ENCODE results near the gene ZC2HC1B. TPM values are rescaled to one million over a fixed set of nuclear protein-coding genes. Genes with fewer than 3 reads are reported as not detected.
"Not testable (repeated sequence)": the region's sequence is repeated elsewhere in the genome, so short reads cannot be mapped to it uniquely, and the experiment has no call there.

Gene ZC2HC1B
- total RNA-seq, 1 donor from 2014 or later = not detected

GRCh38 chr6:143845033-143845432, 19.2 kb upstream of the ZC2HC1B start:
- H3K79me2 ChIP-seq (ENCODE audit: insufficient read depth, low read length) = peaks cover 64% of the 10 kb centered on the region
- H3K9ac ChIP-seq (ENCODE audit: low read length) = no peak overlapping the region
- no peak overlapping the region for H2AFZ ChIP-seq (ENCODE audit: low read depth, low read length)
- peaks cover 48% of the 10 kb centered on the region for H3K36me3 ChIP-seq (ENCODE audit: insufficient read depth, low read length)
- H3K4me1 ChIP-seq (ENCODE audit: insufficient read depth, low read length) = peaks cover 9% of the 10 kb centered on the region
- FAIRE-seq (no peak), DNase-seq (ENCODE audit: low read depth) (no peak)
- TF ChIP-seq EZH2 (IDR thresholded peaks at IDR 0.05; ENCODE audit: insufficient read depth, low read length) (no peak), CTCF (IDR thresholded peaks at IDR 0.05; ENCODE audit: insufficient read depth, low read depth, low read length) (no peak)
- no peak overlapping the region for H3K27ac Mint-ChIP-seq (ENCODE audit: unreplicated experiment)
- H3K9me3 ChIP-seq (ENCODE audit: insufficient read depth, low read depth, low read length) = no peaks in the 10 kb centered on the region
- H3K27me3 Mint-ChIP-seq (ENCODE audit: low read depth, unreplicated experiment) = no peaks in the 10 kb centered on the region
- H3K27me3 ChIP-seq (ENCODE audit: insufficient read depth, low read length) = no peaks in the 10 kb centered on the region
- H3K27ac ChIP-seq (ENCODE audit: low read depth, low read length) = no peak overlapping the region
- H3K4me2 ChIP-seq (ENCODE audit: low read length) = no peak overlapping the region
- H3K36me3 Mint-ChIP-seq (ENCODE audit: low read depth, unreplicated experiment) = peaks cover 2% of the 10 kb centered on the region
- H3K4me3 ChIP-seq (ENCODE audit: insufficient read depth, low read depth, low read length) = no peak overlapping the region
- H3K9me3 Mint-ChIP-seq (ENCODE audit: unreplicated experiment) = no peaks in the 10 kb centered on the region
- H3K4me3 Mint-ChIP-seq (ENCODE audit: unreplicated experiment) = no peak overlapping the region
- peaks cover 4% of the 10 kb centered on the region for H3K4me1 Mint-ChIP-seq (ENCODE audit: low read depth, unreplicated experiment)
- peaks cover 8% of the 10 kb centered on the region for H4K20me1 ChIP-seq (ENCODE audit: insufficient read depth, low read length)

- H3K36me3 Mint-ChIP-seq (ENCODE audit: low read depth, unreplicated experiment) = peaks cover 53% of the 10 kb centered on the region
- Histone ChIP-seq H3K36me3 (ENCODE audit: insufficient read depth, low read length) (peaks cover 37% of the 10 kb centered on the region), H3K79me2 (ENCODE audit: insufficient read depth, low read length) (peaks cover 74% of the 10 kb centered on the region)
- not testable (repeated sequence) for H3K4me2 ChIP-seq (ENCODE audit: low read length); FAIRE-seq; H3K4me3 ChIP-seq (ENCODE audit: insufficient read depth, low read depth, low read length); H3K9me3 Mint-ChIP-seq (ENCODE audit: unreplicated experiment); H2AFZ ChIP-seq (ENCODE audit: low read depth, low read length); H3K9me3 ChIP-seq (ENCODE audit: insufficient read depth, low read depth, low read length); H4K20me1 ChIP-seq (ENCODE audit: insufficient read depth, low read length); H3K4me1 ChIP-seq (ENCODE audit: insufficient read depth, low read length); H3K27me3 Mint-ChIP-seq (ENCODE audit: low read depth, unreplicated experiment); H3K4me3 Mint-ChIP-seq (ENCODE audit: unreplicated experiment); H3K27ac ChIP-seq (ENCODE audit: low read depth, low read length); H3K9ac ChIP-seq (ENCODE audit: low read length); DNase-seq (ENCODE audit: low read depth); H3K27me3 ChIP-seq (ENCODE audit: insufficient read depth, low read length); H3K4me1 Mint-ChIP-seq (ENCODE audit: low read depth, unreplicated experiment); H3K27ac Mint-ChIP-seq (ENCODE audit: unreplicated experiment)
Measured at GRCh38 chr6:143851706-143852105, 12.6 kb upstream of the ZC2HC1B start.

- not testable (repeated sequence) for H3K9me3 ChIP-seq (ENCODE audit: insufficient read depth, low read depth, low read length); H2AFZ ChIP-seq (ENCODE audit: low read depth, low read length); H4K20me1 ChIP-seq (ENCODE audit: insufficient read depth, low read length); H3K9ac ChIP-seq (ENCODE audit: low read length); H3K4me1 ChIP-seq (ENCODE audit: insufficient read depth, low read length); DNase-seq (ENCODE audit: low read depth); H3K4me1 Mint-ChIP-seq (ENCODE audit: low read depth, unreplicated experiment); H3K27me3 Mint-ChIP-seq (ENCODE audit: low read depth, unreplicated experiment); H3K9me3 Mint-ChIP-seq (ENCODE audit: unreplicated experiment); H3K4me3 ChIP-seq (ENCODE audit: insufficient read depth, low read depth, low read length); FAIRE-seq; H3K27ac Mint-ChIP-seq (ENCODE audit: unreplicated experiment); H3K4me3 Mint-ChIP-seq (ENCODE audit: unreplicated experiment); H3K4me2 ChIP-seq (ENCODE audit: low read length); H3K27ac ChIP-seq (ENCODE audit: low read depth, low read length); H3K27me3 ChIP-seq (ENCODE audit: insufficient read depth, low read length)
- peaks cover 58% of the 10 kb centered on the region for H3K36me3 Mint-ChIP-seq (ENCODE audit: low read depth, unreplicated experiment)
- H3K79me2 ChIP-seq (ENCODE audit: insufficient read depth, low read length) = peaks cover 48% of the 10 kb centered on the region
- peaks cover 40% of the 10 kb centered on the region for H3K36me3 ChIP-seq (ENCODE audit: insufficient read depth, low read length)
Measured at GRCh38 chr6:143855057-143855456, 9.2 kb upstream of the ZC2HC1B start.

- not testable (repeated sequence) for H3K4me2 ChIP-seq (ENCODE audit: low read length); DNase-seq (ENCODE audit: low read depth); H3K4me1 ChIP-seq (ENCODE audit: insufficient read depth, low read length); H4K20me1 ChIP-seq (ENCODE audit: insufficient read depth, low read length); H3K9ac ChIP-seq (ENCODE audit: low read length); H3K27me3 Mint-ChIP-seq (ENCODE audit: low read depth, unreplicated experiment); H3K27me3 ChIP-seq (ENCODE audit: insufficient read depth, low read length); H2AFZ ChIP-seq (ENCODE audit: low read depth, low read length); H3K4me1 Mint-ChIP-seq (ENCODE audit: low read depth, unreplicated experiment); H3K4me3 ChIP-seq (ENCODE audit: insufficient read depth, low read depth, low read length); H3K4me3 Mint-ChIP-seq (ENCODE audit: unreplicated experiment); H3K27ac Mint-ChIP-seq (ENCODE audit: unreplicated experiment); H3K27ac ChIP-seq (ENCODE audit: low read depth, low read length); H3K9me3 Mint-ChIP-seq (ENCODE audit: unreplicated experiment); FAIRE-seq; H3K9me3 ChIP-seq (ENCODE audit: insufficient read depth, low read depth, low read length)
- Histone ChIP-seq H3K36me3 (ENCODE audit: insufficient read depth, low read length) (peaks cover 46% of the 10 kb centered on the region), H3K79me2 (ENCODE audit: insufficient read depth, low read length) (peaks cover 34% of the 10 kb centered on the region)
- peaks cover 49% of the 10 kb centered on the region for H3K36me3 Mint-ChIP-seq (ENCODE audit: low read depth, unreplicated experiment)
Measured at GRCh38 chr6:143856762-143857161, 7.5 kb upstream of the ZC2HC1B start.
